Measurements from ENCODE around the gene DGKB.

- TF ChIP-seq CTCF (IDR thresholded peaks at IDR 0.05) (no peak), FOSL2 (IDR thresholded peaks at IDR 0.05) (no peak), FOSL2 (CRISPR knock-in tag; IDR thresholded peaks at IDR 0.05) (no peak), JUNB (IDR thresholded peaks at IDR 0.05) (no peak), MAX (IDR thresholded peaks at IDR 0.05) (no peak), SREBF2 (IDR thresholded peaks at IDR 0.05) (no peak), CBX8 (IDR thresholded peaks at IDR 0.05) (no peak), POLR2A (IDR thresholded peaks at IDR 0.05; ENCODE audit: low read length) (no peak), EP300 (IDR thresholded peaks at IDR 0.05) (no peak)
These were observed 101.9 kb downstream of the DGKB start for GRCh38 chr7:14800664-14801063.

All from A549 (cell line).